H4 (cell line): ENCODE measurements around the gene IRF8. TPM values are rescaled to one million over a fixed set of nuclear protein-coding genes. Genes with fewer than 3 reads are reported as not detected.

Experiments
- DNase-seq: peaks from one replicate; pipeline ENCODE4 v3.0.0-alpha.2; 2015; ENCODE audit warnings: low spot score
- total RNA-seq: library from RNA; depleted of rRNA; stranded (reverse); fragments of >200 nt; shearing (Covaris generic); gene quantifications from 2 replicates; pipeline ENCODE4 v1.2.3, GENCODE V29; 2014; rRNA removed

The IRF8 gene
- total RNA-seq, 1 experiment from 2014 or later: 1.7 TPM

DNA sequence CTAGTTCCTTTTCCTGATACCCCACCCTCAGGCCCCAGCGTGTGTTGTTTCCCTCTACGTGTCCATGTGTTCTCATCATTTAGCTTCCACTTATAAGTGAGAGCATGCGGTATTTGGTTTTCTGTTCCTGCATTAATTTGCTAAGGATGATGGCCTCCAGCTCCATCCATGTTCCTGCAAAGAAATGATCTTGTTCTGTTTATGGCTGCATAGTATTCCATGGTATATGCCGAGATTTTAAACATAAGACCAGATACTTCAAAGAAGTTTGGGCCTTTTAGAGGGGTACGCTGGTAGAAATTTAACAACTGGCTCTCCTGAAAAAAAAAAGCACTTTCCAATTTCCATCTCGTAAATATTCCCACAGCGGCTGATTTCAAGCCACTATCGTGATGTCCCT, 59.8 kb downstream of the IRF8 start:
- DNase-seq: no peak

DNA sequence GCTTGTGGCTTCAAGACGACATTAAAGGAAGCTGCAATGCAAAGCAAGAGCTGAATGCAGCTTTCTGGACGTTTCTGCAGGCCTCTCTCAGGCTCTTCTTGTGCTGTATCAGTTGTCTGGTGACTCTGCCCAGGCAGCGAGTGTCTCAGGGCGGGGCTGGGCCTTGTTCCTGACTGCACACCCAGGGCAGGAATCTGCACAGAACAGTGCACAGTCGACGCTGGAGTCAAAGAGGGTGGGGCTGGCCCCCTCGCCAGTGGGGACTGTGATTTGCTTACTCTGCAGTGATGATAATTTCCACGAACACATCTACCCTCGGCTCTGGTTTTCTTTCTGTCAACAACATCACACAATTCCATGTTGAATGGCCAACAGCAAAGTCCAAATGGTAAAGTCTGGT, 60.7 kb downstream of the IRF8 start:
- no peak for DNase-seq

GRCh38 chr16:85960486-85961046, 61.6 kb downstream of the IRF8 start:
- DNase-seq: no peak

GRCh38 chr16:85961988-85962915, 63.3 kb downstream of the IRF8 start:
- DNase-seq: no peak

GRCh38 chr16:85963753-85964285, 64.9 kb downstream of the IRF8 start:
- DNase-seq: no peak

GRCh38 chr16:85965125-85965524, 66.2 kb downstream of the IRF8 start:
- no peak for DNase-seq

GRCh38 chr16:85967111-85967510, 68.1 kb downstream of the IRF8 start:
- DNase-seq: no peak

DNA sequence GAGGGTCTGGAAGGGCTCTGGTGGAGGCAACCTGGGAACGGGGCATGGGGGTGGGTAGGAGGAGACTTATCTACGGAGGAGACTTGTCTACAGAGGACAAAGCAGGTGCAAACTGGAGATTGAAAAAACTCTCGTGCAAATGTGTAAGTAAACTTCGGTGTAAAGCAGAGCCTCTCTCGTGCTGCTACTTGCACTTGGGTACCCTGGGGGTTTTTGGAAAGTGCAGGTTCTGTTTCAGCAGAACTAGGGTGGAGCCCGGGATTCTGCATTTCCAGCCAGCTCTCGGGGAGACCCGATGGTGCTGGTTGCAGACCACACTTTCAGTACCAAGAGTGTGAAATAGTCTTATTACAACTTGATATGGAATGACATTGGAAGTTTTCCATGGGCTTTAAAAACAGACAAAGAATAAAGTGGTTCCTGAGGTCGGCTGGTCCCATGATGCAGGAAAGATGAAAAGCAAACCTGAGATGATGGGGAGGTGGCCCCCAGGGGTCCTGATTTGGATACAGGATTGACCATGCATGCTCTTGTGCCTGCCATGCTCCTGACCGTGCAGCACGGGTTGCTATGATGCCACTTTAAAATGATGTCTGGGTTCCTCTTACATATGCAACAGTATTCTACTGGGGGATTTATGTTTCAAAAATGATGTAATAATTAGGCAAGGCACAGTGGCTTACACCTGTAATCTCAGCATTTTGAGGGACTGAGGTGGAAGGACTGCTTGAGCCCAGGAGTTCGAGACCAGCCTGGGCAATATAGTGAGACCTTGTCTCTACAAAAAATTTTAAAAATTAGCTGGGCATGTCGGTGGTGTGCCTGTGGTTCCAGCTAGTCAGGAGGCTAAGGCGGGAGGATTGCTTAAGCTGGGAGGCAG, 69.3 kb downstream of the IRF8 start:
- DNase-seq: no peak

DNA sequence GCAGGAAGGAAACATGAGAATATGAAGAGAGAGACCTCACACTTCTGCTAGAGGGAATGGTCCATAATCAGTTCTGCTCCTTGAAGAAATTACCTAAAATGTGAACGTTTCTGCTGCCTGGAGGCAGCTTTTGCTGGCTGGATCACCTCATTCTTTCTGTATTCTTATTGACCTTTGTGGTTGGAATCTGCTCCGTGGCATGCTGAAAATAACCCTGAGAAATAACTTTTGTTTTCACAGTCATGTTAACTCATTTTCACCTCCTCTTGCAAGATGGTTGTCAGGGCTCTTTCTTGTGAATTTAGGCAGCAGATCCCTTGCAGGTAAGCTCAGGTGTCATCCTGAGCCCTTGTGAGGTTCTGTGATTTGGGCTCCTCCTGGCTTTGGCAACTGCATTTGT, 70.2 kb downstream of the IRF8 start:
- no peak for DNase-seq

GRCh38 chr16:85969591-85969990, 70.6 kb downstream of the IRF8 start:
- DNase-seq: no peak

DNA sequence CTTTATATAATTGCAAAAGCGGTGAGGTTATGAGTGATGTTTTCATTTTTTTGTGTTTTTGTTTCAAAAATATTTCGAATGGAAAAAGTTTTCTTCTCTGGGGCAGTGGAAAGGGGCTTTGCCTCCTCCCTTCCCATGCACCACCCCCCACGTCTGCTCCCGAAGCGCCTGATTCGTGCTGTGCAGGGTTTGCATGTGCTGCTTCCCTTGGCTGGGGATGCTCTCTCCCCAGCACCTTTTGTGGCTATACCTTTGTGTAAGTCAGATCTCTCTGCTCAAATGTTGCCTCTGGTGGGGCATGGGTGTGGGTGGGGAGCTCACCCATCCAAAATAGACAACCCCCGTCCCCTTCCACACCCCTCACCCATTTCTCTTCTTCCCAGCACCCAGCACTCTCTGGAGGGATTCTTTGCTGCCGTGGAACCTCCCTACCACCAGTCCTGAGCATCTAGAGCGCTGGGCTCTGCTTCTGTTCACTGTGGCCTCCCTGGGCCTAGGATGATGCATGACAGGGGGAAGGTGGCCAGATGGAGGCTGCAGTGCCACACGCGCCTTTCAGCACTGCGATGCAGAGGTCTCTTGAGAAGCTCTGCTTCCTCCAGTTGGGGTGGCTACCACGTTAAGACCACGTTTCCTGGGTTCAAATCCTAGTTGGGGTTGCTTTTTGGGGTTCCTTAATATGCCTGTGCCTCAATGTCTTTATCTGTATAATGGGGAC, 71.2 kb downstream of the IRF8 start:
- no peak for DNase-seq

DNA sequence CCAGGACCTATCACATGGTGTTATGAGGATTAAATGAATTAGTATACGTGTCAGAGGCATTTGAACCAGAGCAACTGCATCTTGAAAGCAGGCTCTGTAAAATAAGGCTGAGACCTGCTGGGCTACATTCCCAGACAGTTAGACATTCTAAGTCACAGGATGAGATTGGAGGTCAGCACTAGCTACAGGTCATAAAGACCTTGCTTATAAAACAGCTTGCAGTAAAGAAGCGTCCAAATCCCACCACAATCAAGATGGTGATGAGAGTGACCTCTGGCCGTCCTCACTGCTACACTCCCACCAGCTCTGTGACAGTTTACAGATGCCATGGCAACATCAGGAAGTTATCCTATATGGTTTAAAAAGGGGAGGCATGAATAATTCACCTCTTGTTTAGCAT, 71.8 kb downstream of the IRF8 start:
- no peak for DNase-seq

Other genes starting within 250 kb of the IRF8 start
- gene GINS2, start 210.2 kb upstream of the IRF8 start, total RNA-seq: 50.8 and 58.9 TPM in 2 replicates
- gene C16orf74, start 148.1 kb upstream of the IRF8 start, total RNA-seq: 4.7 and 5.8 TPM in 2 replicates
- 57.9 and 72.0 TPM in 2 replicates for gene EMC8, start 99.6 kb upstream of the IRF8 start, total RNA-seq
- 685 and 712 TPM in 2 replicates for gene COX4I1, start 99.5 kb upstream of the IRF8 start, total RNA-seq